HEK293 (cell line): ENCODE measurements around the gene PHACTR1.

Source experiments
- CTCF ChIA-PET: fragments of 350-600 bp; formaldehyde crosslinking; extraction: SDS; loops from one replicate; lab custom pipeline; 2021; ENCODE audit warnings: antibody characterized with exemption; lab: Yijun Ruan, JAX
- POLR2A ChIA-PET: fragments of 300-600 bp; formaldehyde crosslinking; extraction: SDS; loops from one replicate; lab custom pipeline; 2020; ENCODE audit warnings: antibody characterized with exemption, inconsistent platforms; lab: Yijun Ruan, JAX
- H3K27ac ChIP-seq: fragments of 200-500 bp; sonication (Bioruptor generic); 2 replicates; pipeline ENCODE4 v1.5.1; 2014; ENCODE audit warnings: low read depth, low read length, control low read depth, inconsistent platforms; ENCODE audit errors: extremely low read depth
- H3K36me3 ChIP-seq, 2 experiments: fragments of 200-500 bp in 1 of 2; sonication (Bioruptor generic) in 1 of 2; 1 replicate in 1 of 2; 2 replicates in 1 of 2; pipeline ENCODE4 v1.5.1; 2014 to 2017; ENCODE audit warnings: inconsistent platforms in 2 of 2, low read length in 2 of 2; ENCODE audit not compliant: control insufficient read depth in 2 of 2, insufficient read depth in 1 of 2
- H3K4me1 ChIP-seq: fragments of 200-500 bp; sonication (Bioruptor generic); 2 replicates; pipeline ENCODE4 v1.5.1; 2014; ENCODE audit warnings: mild to moderate bottlenecking, low read length, inconsistent platforms; ENCODE audit not compliant: control insufficient read depth, insufficient read depth
- H3K4me3 ChIP-seq: 2 replicates; pipeline ENCODE4 v1.5.1; 2011; ENCODE audit warnings: low read depth, mild to moderate bottlenecking, control low read depth, low read length, moderate library complexity
- H3K9me3 ChIP-seq: fragments of 200-500 bp; sonication (Bioruptor generic); 2 replicates; pipeline ENCODE4 v1.5.1; 2014; ENCODE audit warnings: low read depth, low read length, inconsistent platforms; ENCODE audit not compliant: control insufficient read depth, insufficient read depth
- KLF17 ChIP-seq: fragments of 450-650 bp; formaldehyde crosslinking; IDR thresholded peaks from 2 replicates; pipeline ENCODE4 v1.5.1; 2016; ENCODE audit warnings: missing biosample characterization, missing genetic modification characterization
- PRDM1 ChIP-seq: fragments of 450-650 bp; formaldehyde crosslinking; IDR thresholded peaks from 2 replicates; pipeline ENCODE4; 2016; ENCODE audit warnings: missing biosample characterization, missing genetic modification characterization
- SCRT2 ChIP-seq: fragments of 450-650 bp; formaldehyde crosslinking; IDR thresholded peaks from 2 replicates; pipeline ENCODE4 v1.5.1; 2016; ENCODE audit warnings: missing biosample characterization, missing genetic modification characterization
- TCF7L2 ChIP-seq: IDR thresholded peaks from 2 replicates; pipeline ENCODE4 v1.6.1; 2011; ENCODE audit warnings: low read depth, mild to moderate bottlenecking, inconsistent platforms, low read length, moderate library complexity, borderline replicate concordance
- TSHZ1 ChIP-seq: fragments of 450-650 bp; formaldehyde crosslinking; IDR thresholded peaks from 2 replicates; pipeline ENCODE4 v1.5.1; 2016; ENCODE audit warnings: missing biosample characterization, missing genetic modification characterization, borderline replicate concordance
- ZBTB21 ChIP-seq: fragments of 450-650 bp; formaldehyde crosslinking; IDR thresholded peaks from 2 replicates; pipeline ENCODE4 v1.5.1; 2017; ENCODE audit warnings: missing biosample characterization, missing genetic modification characterization
- ZNF155 ChIP-seq: fragments of 450-650 bp; formaldehyde crosslinking; IDR thresholded peaks from 2 replicates; pipeline ENCODE4 v1.5.1; 2016; ENCODE audit warnings: missing biosample characterization, missing genetic modification characterization
- ZNF16 ChIP-seq: fragments of 450-650 bp; formaldehyde crosslinking; IDR thresholded peaks from 2 replicates; pipeline ENCODE4 v1.5.1; 2016; ENCODE audit warnings: low read depth, missing biosample characterization, missing genetic modification characterization
- ZNF202 ChIP-seq: fragments of 450-650 bp; formaldehyde crosslinking; IDR thresholded peaks from 2 replicates; pipeline ENCODE4 v1.5.1; 2016; ENCODE audit warnings: missing biosample characterization, missing genetic modification characterization, borderline replicate concordance
- ZNF24 ChIP-seq: fragments of 450-650 bp; formaldehyde crosslinking; IDR thresholded peaks from 2 replicates; pipeline ENCODE4 v1.5.1; 2016; ENCODE audit warnings: missing biosample characterization, missing genetic modification characterization
- ZNF26 ChIP-seq: fragments of 450-650 bp; formaldehyde crosslinking; IDR thresholded peaks from 2 replicates; pipeline ENCODE4 v1.5.1; 2016; ENCODE audit warnings: missing biosample characterization, missing genetic modification characterization
- ZNF266 ChIP-seq: fragments of 450-650 bp; formaldehyde crosslinking; IDR thresholded peaks from 2 replicates; pipeline ENCODE4 v1.5.1; 2016; ENCODE audit warnings: missing biosample characterization, missing genetic modification characterization, low read depth
- ZNF354C ChIP-seq: fragments of 450-650 bp; formaldehyde crosslinking; IDR thresholded peaks from 2 replicates; pipeline ENCODE4 v1.5.1; 2016; ENCODE audit warnings: missing biosample characterization, missing genetic modification characterization, low read depth, borderline replicate concordance
- ZNF398 ChIP-seq: fragments of 450-650 bp; formaldehyde crosslinking; IDR thresholded peaks from 2 replicates; pipeline ENCODE4 v1.5.1; 2017; ENCODE audit warnings: missing biosample characterization, missing genetic modification characterization
- ZNF521 ChIP-seq: fragments of 450-650 bp; formaldehyde crosslinking; IDR thresholded peaks from 2 replicates; pipeline ENCODE4 v1.5.1; 2017; ENCODE audit warnings: missing biosample characterization, mild to moderate bottlenecking, missing genetic modification characterization
- ZNF629 ChIP-seq: fragments of 450-650 bp; formaldehyde crosslinking; IDR thresholded peaks from 2 replicates; pipeline ENCODE4 v1.5.1; 2017; ENCODE audit warnings: missing biosample characterization, missing genetic modification characterization
- ZNF660 ChIP-seq: fragments of 450-650 bp; IDR thresholded peaks from 2 replicates; pipeline ENCODE4 v1.5.1; 2018; ENCODE audit warnings: missing biosample characterization, mild to moderate bottlenecking, missing genetic modification characterization
- ZNF692 ChIP-seq: fragments of 450-650 bp; formaldehyde crosslinking; IDR thresholded peaks from 2 replicates; pipeline ENCODE4 v1.5.1; 2016; ENCODE audit warnings: missing biosample characterization, missing genetic modification characterization
- ZNF747 ChIP-seq: fragments of 450-650 bp; formaldehyde crosslinking; IDR thresholded peaks from 2 replicates; pipeline ENCODE4 v1.5.1; 2016; ENCODE audit warnings: missing biosample characterization, missing genetic modification characterization
- ZNF76 ChIP-seq: fragments of 450-650 bp; formaldehyde crosslinking; IDR thresholded peaks from 2 replicates; pipeline ENCODE4; 2016; ENCODE audit warnings: low read depth, missing biosample characterization, missing genetic modification characterization, borderline replicate concordance

Gene PHACTR1

GRCh38 chr6:13164291-13164690 is 447.7 kb downstream of the PHACTR1 start (continued):
- TF ChIP-seq ZNF692 (no peak), ZNF398 (tag by site-specific recombination) (no peak), ZNF521 (tag by site-specific recombination) (no peak), ZNF26 (tag by site-specific recombination) (no peak), ZNF16 (tag by site-specific recombination) (no peak), KLF17 (tag by site-specific recombination) (no peak), ZNF629 (tag by site-specific recombination) (no peak), ZNF266 (tag by site-specific recombination) (no peak), PRDM1 (tag by site-specific recombination) (no peak), ZBTB21 (tag by site-specific recombination) (no peak), SCRT2 (no peak), TCF7L2 (no peak), ZNF747 (tag by site-specific recombination) (no peak), ZNF76 (no peak), TSHZ1 (tag by site-specific recombination) (no peak)

GRCh38 chr6:13165502-13166172 is 449.1 kb downstream of the PHACTR1 start:
- H3K9me3 ChIP-seq, result no peaks in the 10 kb centered on the region
- POLR2A ChIA-PET, result no interaction called here
- H3K4me3 ChIP-seq, result no peak overlapping the region
- H3K36me3 ChIP-seq, result no peaks in the 10 kb centered on the region
- CTCF ChIA-PET, result no interaction called here
- peaks cover 3% of the 10 kb centered on the region; the same call in 1 of the 2 replicates for H3K4me1 ChIP-seq
- peak; percentile 58; the same call in 1 of the 2 replicates for TF ChIP-seq PRDM1 (tag by site-specific recombination)
- TF ChIP-seq ZNF202 (tag by site-specific recombination), result no peak
- TF ChIP-seq ZNF354C (tag by site-specific recombination), result no peak
- no peak for TF ChIP-seq ZNF660 (tag by site-specific recombination)
- TF ChIP-seq ZNF24 (tag by site-specific recombination), result no peak
- TF ChIP-seq ZNF155 (tag by site-specific recombination), result no peak
- no peak overlapping the region for H3K27ac ChIP-seq
